Loucy (cell line): Measurements from ENCODE around the gene SECISBP2.

ENCODE experiments used
- EZH2phosphoT487 ChIP-seq: fragments of 200-600 bp; IDR thresholded peaks from 2 replicates; pipeline ENCODE4 v1.6.1; 2018; ENCODE audit warnings: antibody characterized with exemption, mild to moderate bottlenecking, moderate library complexity, borderline replicate concordance
- TF ChIP-seq, protein P1 (sequence below): fragments of 200-600 bp; sonication (generic); conservative IDR thresholded peaks from 2 replicates; pipeline ENCODE4 v1.5.1; 2014; ENCODE audit warnings: mild to moderate bottlenecking, antibody characterized with exemption, low read length

DNA sequence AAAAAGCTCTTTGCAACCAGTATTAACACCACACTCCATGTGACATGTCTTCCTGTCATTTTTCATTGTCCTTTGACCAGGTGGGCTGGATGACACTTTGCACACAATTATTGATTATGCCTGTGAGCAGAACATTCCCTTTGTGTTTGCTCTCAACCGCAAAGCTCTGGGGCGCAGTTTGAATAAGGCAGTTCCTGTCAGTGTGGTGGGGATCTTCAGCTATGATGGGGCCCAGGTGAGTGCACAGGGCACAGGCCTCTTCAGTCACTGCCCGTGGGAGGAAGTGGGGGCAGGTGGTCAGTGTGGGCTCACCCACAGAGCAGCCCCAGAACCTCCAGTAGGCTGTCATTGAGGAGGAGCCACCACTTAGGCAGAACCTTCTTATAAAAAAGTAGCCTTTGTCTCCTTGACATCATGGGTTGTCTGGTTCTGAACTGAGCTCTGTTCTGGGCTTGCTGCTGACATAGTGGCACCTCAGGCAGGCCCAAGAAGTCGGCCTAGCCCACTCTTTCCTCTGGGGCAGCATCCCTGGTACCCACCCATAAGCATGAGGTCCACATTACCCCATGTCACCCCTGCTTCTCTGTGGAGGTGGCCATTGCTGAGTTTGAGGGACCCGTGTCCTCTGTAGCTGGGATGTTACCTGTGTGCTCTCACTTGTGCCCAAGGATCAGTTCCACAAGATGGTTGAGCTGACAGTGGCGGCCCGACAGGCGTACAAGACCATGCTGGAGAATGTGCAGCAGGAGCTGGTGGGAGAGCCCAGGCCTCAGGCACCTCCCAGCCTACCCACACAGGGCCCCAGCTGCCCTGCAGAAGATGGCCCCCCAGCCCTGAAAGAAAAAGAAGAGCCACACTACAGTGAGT, 39.3 kb downstream of the SECISBP2 start:
- TF ChIP-seq, protein P1, sequence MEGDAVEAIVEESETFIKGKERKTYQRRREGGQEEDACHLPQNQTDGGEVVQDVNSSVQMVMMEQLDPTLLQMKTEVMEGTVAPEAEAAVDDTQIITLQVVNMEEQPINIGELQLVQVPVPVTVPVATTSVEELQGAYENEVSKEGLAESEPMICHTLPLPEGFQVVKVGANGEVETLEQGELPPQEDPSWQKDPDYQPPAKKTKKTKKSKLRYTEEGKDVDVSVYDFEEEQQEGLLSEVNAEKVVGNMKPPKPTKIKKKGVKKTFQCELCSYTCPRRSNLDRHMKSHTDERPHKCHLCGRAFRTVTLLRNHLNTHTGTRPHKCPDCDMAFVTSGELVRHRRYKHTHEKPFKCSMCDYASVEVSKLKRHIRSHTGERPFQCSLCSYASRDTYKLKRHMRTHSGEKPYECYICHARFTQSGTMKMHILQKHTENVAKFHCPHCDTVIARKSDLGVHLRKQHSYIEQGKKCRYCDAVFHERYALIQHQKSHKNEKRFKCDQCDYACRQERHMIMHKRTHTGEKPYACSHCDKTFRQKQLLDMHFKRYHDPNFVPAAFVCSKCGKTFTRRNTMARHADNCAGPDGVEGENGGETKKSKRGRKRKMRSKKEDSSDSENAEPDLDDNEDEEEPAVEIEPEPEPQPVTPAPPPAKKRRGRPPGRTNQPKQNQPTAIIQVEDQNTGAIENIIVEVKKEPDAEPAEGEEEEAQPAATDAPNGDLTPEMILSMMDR, result no peak
- TF ChIP-seq EZH2phosphoT487, result no peak
